Fibroblast of lung (primary cell): ENCODE results near the gene UBAC1. TPM values are rescaled to one million over a fixed set of nuclear protein-coding genes. Genes with fewer than 3 reads are reported as not detected.
"Not testable (repeated sequence)": the region's sequence is repeated elsewhere in the genome, so short reads cannot be mapped to it uniquely, and the experiment has no call there.

ENCODE experiments used
- DNase-seq, 2 donors: peaks; one replicate each; pipeline versions ENCODE4 v3.0.0 to v3.0.0-alpha.2; 2010; ENCODE audit warnings: low read depth in 2 of 2
- H2AFZ ChIP-seq: 2 replicates; pipeline ENCODE4 v1.5.1; 2012; ENCODE audit warnings: low read length, control low read depth, inconsistent platforms
- H3K27ac ChIP-seq: 2 replicates; pipeline ENCODE4 v1.5.1; 2011; ENCODE audit warnings: low read length, control low read depth; ENCODE audit not compliant: insufficient read depth
- H3K27me3 ChIP-seq: 2 replicates; pipeline ENCODE4 v1.5.1; 2011; ENCODE audit warnings: mild to moderate bottlenecking, low read length; ENCODE audit not compliant: control insufficient read depth, insufficient read depth
- H3K36me3 ChIP-seq: 2 replicates; pipeline ENCODE4 v1.5.1; 2011; ENCODE audit warnings: low read length; ENCODE audit not compliant: control insufficient read depth, insufficient read depth
- H3K4me1 ChIP-seq: 2 replicates; pipeline ENCODE4 v1.5.1; 2011; ENCODE audit warnings: low read length; ENCODE audit not compliant: control insufficient read depth, insufficient read depth; ENCODE audit errors: extremely low read depth
- H3K4me2 ChIP-seq: 2 replicates; pipeline ENCODE4 v1.5.1; 2011; ENCODE audit warnings: low read length, control low read depth; ENCODE audit not compliant: insufficient read depth; ENCODE audit errors: extremely low read depth
- H3K4me3 ChIP-seq, 4 experiments: fragments of 200-600 bp in 1 of 4; sonication (generic) in 1 of 4; replicated peaks in 1 of 4; 2 replicates each; pipeline ENCODE4 v1.5.1; 2011 to 2016; ENCODE audit warnings: low read length in 4 of 4, low read depth in 3 of 4, mild to moderate bottlenecking in 3 of 4, control low read depth in 2 of 4, inconsistent platforms in 1 of 4, mixed read lengths in 1 of 4; ENCODE audit not compliant: insufficient read depth in 1 of 4; ENCODE audit errors: control extremely low read depth in 1 of 4
- H3K79me2 ChIP-seq: 2 replicates; pipeline ENCODE4 v1.5.1; 2012; ENCODE audit warnings: mild to moderate bottlenecking, low read length, inconsistent platforms; ENCODE audit not compliant: control insufficient read depth, insufficient read depth
- H3K9ac ChIP-seq: 2 replicates; pipeline ENCODE4 v1.5.1; 2011; ENCODE audit warnings: mild to moderate bottlenecking, low read length, control low read depth; ENCODE audit not compliant: insufficient read depth
- H3K9me3 ChIP-seq: 2 replicates; pipeline ENCODE4 v1.5.1; 2012; ENCODE audit warnings: low read depth, low read length; ENCODE audit not compliant: control insufficient read depth, insufficient read depth
- H4K20me1 ChIP-seq: 2 replicates; pipeline ENCODE4 v1.5.1; 2011; ENCODE audit warnings: low read length; ENCODE audit not compliant: control insufficient read depth, insufficient read depth; ENCODE audit errors: extremely low read depth
- CTCF ChIP-seq, 2 donors: IDR thresholded peaks in 1 of 2; conservative IDR thresholded peaks in 1 of 2; 1 replicate in 1 of 2; 2 replicates in 1 of 2; pipeline ENCODE4 v1.5.1; 2011 to 2012; ENCODE audit warnings: low read length in 2 of 2, control low read depth in 1 of 2, inconsistent platforms in 1 of 2, low read depth in 1 of 2, mild to moderate bottlenecking in 1 of 2
- EZH2 ChIP-seq: IDR thresholded peaks from 2 replicates; pipeline ENCODE4 v1.5.1; 2012; ENCODE audit warnings: low read length, control low read depth, mild to moderate bottlenecking; ENCODE audit errors: missing control alignments
- polyA plus RNA-seq, 2 donors: library from polyadenylated mRNA; depleted of rRNA in 1 of 2; stranded (reverse) in 1 of 2; unstranded in 1 of 2; fragments of >200 nt; gene quantifications; 2 replicates each; pipeline ENCODE4 v1.2.1, GENCODE V29; 2011 to 2012; ENCODE audit warnings: missing spikeins in 1 of 2
- total RNA-seq: library from RNA; depleted of rRNA; stranded (reverse); fragments of >200 nt; gene quantifications from 2 replicates; pipeline ENCODE4 v1.2.1, GENCODE V29; 2014

The UBAC1 gene
- total and polyA plus RNA-seq, 2 donors (not counting 1 experiment from before 2014, with no cell fraction given) = 26.8 to 30.6 TPM

GRCh38 chr9:135969064-135969683 lies 8.0 kb upstream of the UBAC1 start:
- H3K4me3 ChIP-seq = no peak overlapping the region
- no peaks in the 10 kb centered on the region for H4K20me1 ChIP-seq
- H3K9me3 ChIP-seq = no peaks in the 10 kb centered on the region
- DNase-seq = peak; percentile 21 to 53
- H3K27me3 ChIP-seq = peaks cover 3% of the 10 kb centered on the region
- no peak overlapping the region for H3K4me2 ChIP-seq
- no peak overlapping the region for H2AFZ ChIP-seq
- no peaks in the 10 kb centered on the region for H3K79me2 ChIP-seq
- H3K4me1 ChIP-seq = peaks cover 3% of the 10 kb centered on the region
- no peak overlapping the region for H3K27ac ChIP-seq
- no peak overlapping the region for H3K9ac ChIP-seq
- no peaks in the 10 kb centered on the region for H3K36me3 ChIP-seq
- no peak for TF ChIP-seq CTCF (conservative IDR thresholded peaks at IDR 0.05 in 1 of 2, IDR thresholded peaks at IDR 0.05 in 1 of 2; ENCODE audit: low read depth in 1 of 2, low read length in 2 of 2)
- TF ChIP-seq EZH2 = no peak

- Histone ChIP-seq H3K79me2 (no peaks in the 10 kb centered on the region), H3K4me3 (no peak overlapping the region), H3K27ac (no peak overlapping the region), H3K9ac (no peak overlapping the region), H3K27me3 (peaks cover 2% of the 10 kb centered on the region), H2AFZ (no peak overlapping the region), H3K36me3 (no peaks in the 10 kb centered on the region), H3K9me3 (no peaks in the 10 kb centered on the region), H3K4me2 (no peak overlapping the region), H4K20me1 (no peaks in the 10 kb centered on the region), H3K4me1 (peaks cover 3% of the 10 kb centered on the region)
- TF ChIP-seq EZH2 = no peak
- no peak for DNase-seq
Observed at GRCh38 chr9:135968601-135969000, 7.4 kb upstream of the UBAC1 start.

GRCh38 chr9:135968083-135968476 lies 6.9 kb upstream of the UBAC1 start:
- H3K79me2 ChIP-seq = no peaks in the 10 kb centered on the region

GRCh38 chr9:135966916-135967260 lies 5.7 kb upstream of the UBAC1 start:
- H3K27ac ChIP-seq, DNase-seq, H3K9me3 ChIP-seq, H4K20me1 ChIP-seq, H3K79me2 ChIP-seq, H3K9ac ChIP-seq, H3K4me2 ChIP-seq, H2AFZ ChIP-seq, H3K36me3 ChIP-seq, H3K27me3 ChIP-seq, H3K4me3 ChIP-seq, H3K4me1 ChIP-seq: not testable (repeated sequence)

More at GRCh38 chr9:135968083-135968476, 6.9 kb upstream of the UBAC1 start:
- Histone ChIP-seq H3K4me3 (no peak overlapping the region), H2AFZ (no peak overlapping the region), H3K4me1 (peaks cover 3% of the 10 kb centered on the region), H3K9me3 (no peaks in the 10 kb centered on the region), H3K27ac (no peak overlapping the region), H4K20me1 (no peaks in the 10 kb centered on the region), H3K27me3 (peaks cover 3% of the 10 kb centered on the region), H3K36me3 (no peaks in the 10 kb centered on the region), H3K4me2 (no peak overlapping the region), H3K9ac (no peak overlapping the region)
- DNase-seq = no peak
- TF ChIP-seq CTCF (conservative IDR thresholded peaks at IDR 0.05 in 1 of 2, IDR thresholded peaks at IDR 0.05 in 1 of 2; ENCODE audit: low read depth in 1 of 2, low read length in 2 of 2) (no peak), EZH2 (no peak)
